Gastrocnemius medialis (tissue), 4 donors: Measurements from ENCODE around the gene BTBD16. TPM values are rescaled to one million over a fixed set of nuclear protein-coding genes. Genes with fewer than 3 reads are reported as not detected.

Experiments
- ATAC-seq, 2 donors: fragments of 150-250 bp; one replicate each; pipeline ENCODE4 v1.9.1; 2016
- DNase-seq, 2 donors: peaks; one replicate each; pipeline ENCODE4 v3.0.0-alpha.2; 2019
- H3K27ac ChIP-seq, 4 donors: fragments of 200-600 bp; sonication (generic); 1 replicate in 1 of 4; 2 replicates in 3 of 4; pipeline ENCODE4 v1.5.1; 2016 to 2018; ENCODE audit warnings: mild to moderate bottlenecking in 2 of 4, moderate library complexity in 1 of 4
- H3K27me3 ChIP-seq, 3 donors: fragments of 200-600 bp; sonication (generic) in 2 of 3; 1 replicate in 1 of 3; 2 replicates in 2 of 3; pipeline versions ENCODE4 v1.5.1 to v1.6.0; 2016 to 2019; ENCODE audit warnings: mild to moderate bottlenecking in 1 of 3, moderate library complexity in 1 of 3
- H3K36me3 ChIP-seq, 2 donors: fragments of 200-600 bp; sonication (generic) in 1 of 2; one replicate each; pipeline ENCODE4 v1.5.1; 2017 to 2018
- H3K4me1 ChIP-seq, 2 donors: fragments of 200-600 bp; sonication (generic) in 1 of 2; one replicate each; pipeline ENCODE4 v1.5.1; 2016 to 2017; ENCODE audit warnings: mild to moderate bottlenecking in 2 of 2
- H3K4me3 ChIP-seq, 4 donors: fragments of 200-600 bp; sonication (generic) in 3 of 4; 1 replicate in 1 of 4; 2 replicates in 3 of 4; pipeline ENCODE4 v1.5.1; 2016 to 2019; ENCODE audit warnings: mild to moderate bottlenecking in 2 of 4
- H3K9me3 ChIP-seq, 3 donors: fragments of 200-600 bp; sonication (generic) in 2 of 3; 1 replicate in 1 of 3; 2 replicates in 2 of 3; pipeline ENCODE4 v1.5.1; 2016 to 2019
- CTCF ChIP-seq, 5 experiments: fragments of 450-650 bp in 3 of 5; fragments of 200-600 bp in 2 of 5; sonication (generic) in 2 of 5; IDR thresholded peaks in 4 of 5; conservative IDR thresholded peaks in 1 of 5; 1 replicate in 4 of 5; 2 replicates in 1 of 5; pipeline ENCODE4 v1.5.1; 2016 to 2019; ENCODE audit warnings: antibody characterized with exemption in 5 of 5, mild to moderate bottlenecking in 3 of 5, moderate library complexity in 3 of 5
- POLR2A ChIP-seq, 2 donors: fragments of 450-650 bp; IDR thresholded peaks; one replicate each; pipeline ENCODE4 v1.6.1; 2017; ENCODE audit warnings: antibody characterized with exemption in 2 of 2, mild to moderate bottlenecking in 2 of 2, moderate library complexity in 2 of 2
- in situ Hi-C, 4 donors: fragments of 200-750 bp; cut with MboI; loops; one replicate each; pipeline versions ENCODE4 v1.15.0 to v1.8.0; 2017; ENCODE audit warnings: low sequenced_read_pairs in 4 of 4
- intact Hi-C: fragments of 100-400 bp; cut with DNase I; formaldehyde crosslinking; loops from one replicate; pipeline ENCODE4 v1.15.1; 2023; ENCODE audit warnings: low total_unique reads
- total RNA-seq, 4 donors: library from RNA; depleted of rRNA; stranded (reverse); fragments of >200 nt; gene quantifications; one replicate each; pipeline versions ENCODE4 v1.1.0 to v1.2.3, GENCODE V29; 2016

The BTBD16 gene
- total RNA-seq, 4 donors from 2014 or later: 0.46 to 0.55 TPM; not detected in 2

- peaks cover 0 to 5% of the 10 kb centered on the region in 2 donors for H3K4me1 ChIP-seq
- no peaks in the 10 kb centered on the region for H3K36me3 ChIP-seq
- H3K27me3 ChIP-seq: peaks cover 0 to 3% (median 0%) of the 10 kb centered on the region in 3 donors
- no peak overlapping the region for H3K4me3 ChIP-seq
- no peak for DNase-seq
- H3K9me3 ChIP-seq: no peaks in the 10 kb centered on the region
- H3K27ac ChIP-seq: no peak overlapping the region
- intact Hi-C loops: no loop called here
- in situ Hi-C loops: loop anchor here in 2 of 4 donors (10.0 kb wide), 2 partner anchors 141 to 271 kb away; partner anchors contain the start of gene DMBT1 (in 2 of the 2)
- no peak for ATAC-seq
- TF ChIP-seq CTCF (IDR thresholded peaks at IDR 0.05 in 4 of 5, conservative IDR thresholded peaks at IDR 0.05 in 1 of 5) (no peak), POLR2A (IDR thresholded peaks at IDR 0.05) (no peak)
Observed at GRCh38 chr10:122293961-122294380, 22.9 kb downstream of the BTBD16 start.

- H3K4me1 ChIP-seq: peaks cover 0 to 6% of the 10 kb centered on the region in 2 donors
- H3K36me3 ChIP-seq: no peaks in the 10 kb centered on the region
- H3K4me3 ChIP-seq: no peak overlapping the region
- H3K27me3 ChIP-seq: peaks cover 0 to 3% (median 0%) of the 10 kb centered on the region in 3 donors
- in situ Hi-C loops: loop anchor here (5.0 to 10.0 kb wide), 5 partner anchors 138 to 273 kb away; partner anchors contain the start of gene DMBT1 (in 2 of the 4)
- DNase-seq (no peak), ATAC-seq (no peak)
- no peak overlapping the region for H3K27ac ChIP-seq
- no peaks in the 10 kb centered on the region for H3K9me3 ChIP-seq
- TF ChIP-seq CTCF (IDR thresholded peaks at IDR 0.05 in 4 of 5, conservative IDR thresholded peaks at IDR 0.05 in 1 of 5) (no peak), POLR2A (IDR thresholded peaks at IDR 0.05) (no peak)
- intact Hi-C loops: loop anchor here (5.0 kb wide), 2 partner anchors 48 to 408 kb away; no protein-coding TSS in a partner anchor
Observed at GRCh38 chr10:122294511-122295450, 23.7 kb downstream of the BTBD16 start.

GRCh38 chr10:122295451-122295809 lies 24.3 kb downstream of the BTBD16 start:
- no peaks in the 10 kb centered on the region for H3K36me3 ChIP-seq
- TF ChIP-seq CTCF (IDR thresholded peaks at IDR 0.05 in 4 of 5, conservative IDR thresholded peaks at IDR 0.05 in 1 of 5): no peak
- no peak for TF ChIP-seq POLR2A (IDR thresholded peaks at IDR 0.05)
- H3K4me3 ChIP-seq: no peak overlapping the region
- no peak overlapping the region for H3K27ac ChIP-seq
- in situ Hi-C loops: loop anchor here (5.0 to 10.0 kb wide), 5 partner anchors 137 to 272 kb away; partner anchors contain the start of gene DMBT1 (in 2 of the 4)
- DNase-seq: no peak
- H3K27me3 ChIP-seq: peaks cover 0 to 3% (median 0%) of the 10 kb centered on the region in 3 donors
- no peaks in the 10 kb centered on the region for H3K9me3 ChIP-seq
- ATAC-seq: no peak
- intact Hi-C loops: loop anchor here (5.0 kb wide), 2 partner anchors 47 to 407 kb away; no protein-coding TSS in a partner anchor
- peaks cover 0 to 6% of the 10 kb centered on the region in 2 donors for H3K4me1 ChIP-seq

- no peaks in the 10 kb centered on the region for H3K36me3 ChIP-seq
- intact Hi-C loops: loop anchor here (5.0 kb wide), 2 partner anchors 46 to 406 kb away; no protein-coding TSS in a partner anchor
- in situ Hi-C loops: loop anchor here (5.0 to 10.0 kb wide), 5 partner anchors 136 to 271 kb away; partner anchors contain the start of gene DMBT1 (in 2 of the 4)
- ATAC-seq (no peak), DNase-seq (no peak)
- H3K27me3 ChIP-seq: peaks cover 0 to 3% (median 0%) of the 10 kb centered on the region in 3 donors
- H3K4me3 ChIP-seq: no peak overlapping the region
- TF ChIP-seq CTCF (IDR thresholded peaks at IDR 0.05 in 4 of 5, conservative IDR thresholded peaks at IDR 0.05 in 1 of 5) (no peak), POLR2A (IDR thresholded peaks at IDR 0.05) (no peak)
- H3K4me1 ChIP-seq: peaks cover 0 to 6% of the 10 kb centered on the region in 2 donors
- no peak overlapping the region for H3K27ac ChIP-seq
- no peaks in the 10 kb centered on the region for H3K9me3 ChIP-seq
Observed at GRCh38 chr10:122296363-122297120, 25.4 kb downstream of the BTBD16 start.
